ENCODE data around the gene RPS6KA2. TPM values are rescaled to one million over a fixed set of nuclear protein-coding genes. Genes with fewer than 3 reads are reported as not detected.

The RPS6KA2 gene
- total and polyA plus RNA-seq, 2 donors (not counting 1 experiment from before 2014, with no cell fraction given) = 2.2 to 16.0 TPM

DNA sequence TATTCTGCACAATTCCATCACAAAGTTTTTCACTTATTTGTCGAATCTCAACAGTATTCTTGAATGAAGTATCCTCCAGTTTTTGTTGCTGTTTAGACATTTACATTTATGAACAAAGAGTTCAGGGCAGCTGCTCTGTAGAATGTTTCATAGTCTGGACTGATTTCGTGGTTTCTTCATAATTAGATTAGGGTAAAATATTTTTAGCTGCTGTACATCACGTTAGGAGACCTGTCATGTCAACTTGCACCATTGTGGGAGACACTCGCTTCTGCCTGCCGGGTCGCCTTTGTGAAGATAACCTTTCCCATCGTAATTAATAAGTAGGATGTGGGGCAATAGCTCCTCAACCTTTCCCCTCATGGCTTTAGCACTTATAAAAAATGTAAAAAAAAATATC is 27.5 kb upstream of the RPS6KA2 start:
- peaks cover 0 to 4% (median 0%) of the 10 kb centered on the region in 3 donors for H3K9me3 ChIP-seq (ENCODE audit: control extremely low read depth in 1 of 3, control insufficient read depth in 2 of 3, insufficient read depth in 1 of 3, low read length in 2 of 3)
- intact Hi-C loops (cut with micrococcal nuclease) = no loop called here
- no peak overlapping the region for H3K9ac ChIP-seq (ENCODE audit: low read length)
- DNase-seq = no peak
- no peak overlapping the region for H3K4me2 ChIP-seq (replicated peaks; ENCODE audit: low read depth, low read length, poor library complexity, severe bottlenecking)
- no peaks in the 10 kb centered on the region for H3K79me2 ChIP-seq (ENCODE audit: control insufficient read depth, insufficient read depth, low read length)
- no peak overlapping the region for H3K27ac ChIP-seq (ENCODE audit: low read length in 2 of 2)
- peaks cover 25 to 26% of the 10 kb centered on the region in 2 donors for H3K4me1 ChIP-seq (ENCODE audit: control insufficient read depth in 2 of 2, insufficient read depth in 2 of 2, low read length in 2 of 2)
- Mint-ChIP-seq H3K27ac (no peak overlapping the region), H3K27me3 (peaks cover 16% of the 10 kb centered on the region), H3K4me3 (no peak overlapping the region), H3K4me1 (peaks cover 20% of the 10 kb centered on the region), H3K9me3 (ENCODE audit: insufficient read depth) (no peaks in the 10 kb centered on the region)
- no peaks in the 10 kb centered on the region for H3K36me3 ChIP-seq (replicated peaks in 1 of 2; ENCODE audit: control extremely low read depth in 1 of 2, control insufficient read depth in 1 of 2, extremely low read depth in 1 of 2, insufficient read depth in 2 of 2, low read length in 1 of 2)
- WGBS (ENCODE audit: insufficient coverage) = 85% methylated on average over 4 of the region's 7 CpGs
- H2AFZ ChIP-seq (ENCODE audit: insufficient read depth, low read depth, low read length, poor library complexity, severe bottlenecking) = no peak overlapping the region
- no peak for TF ChIP-seq EZH2 (IDR thresholded peaks at IDR 0.05; ENCODE audit: borderline replicate concordance, insufficient read depth, low read depth, low read length, poor library complexity, severe bottlenecking)
- CTCF ChIA-PET = no interaction called here
- no peak for ATAC-seq (ENCODE audit: low read depth)
- POLR2A ChIA-PET = no interaction called here
- peaks cover 0 to 14% (median 4%) of the 10 kb centered on the region in 4 experiments for H3K27me3 ChIP-seq (replicated peaks in 1 of 4; ENCODE audit: control extremely low read depth in 1 of 4, control insufficient read depth in 3 of 4, insufficient read depth in 4 of 4, low read length in 3 of 4)
- no peak overlapping the region for H3K4me3 ChIP-seq (ENCODE audit: control extremely low read depth in 1 of 5, extremely low read depth in 1 of 5, insufficient read depth in 1 of 5, low read depth in 2 of 5, low read length in 4 of 5)
- no peaks in the 10 kb centered on the region for H4K20me1 ChIP-seq (ENCODE audit: control insufficient read depth, insufficient read depth, low read length, poor library complexity, severe bottlenecking)

DNA sequence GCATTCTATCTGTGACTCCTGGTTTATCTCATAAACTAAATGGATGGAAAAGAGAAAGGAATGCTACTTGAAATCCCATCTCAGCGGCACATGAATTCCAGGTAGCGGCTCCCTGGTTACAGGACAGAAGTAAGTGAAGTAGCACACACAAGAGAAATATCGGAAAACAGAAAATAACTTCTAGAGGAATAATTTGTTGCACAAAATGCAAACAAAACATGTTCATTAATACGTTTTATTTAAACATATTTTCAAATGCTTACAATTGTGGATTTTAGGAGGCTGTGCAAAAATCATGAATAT is 26.5 kb upstream of the RPS6KA2 start:
- DNase-seq (no peak), ATAC-seq (ENCODE audit: low read depth) (no peak)
- H3K27me3 ChIP-seq (replicated peaks in 1 of 4; ENCODE audit: control extremely low read depth in 1 of 4, control insufficient read depth in 3 of 4, insufficient read depth in 4 of 4, low read length in 3 of 4) = peaks cover 0 to 9% (median 4%) of the 10 kb centered on the region in 4 experiments
- Mint-ChIP-seq H3K4me1 (peaks cover 20% of the 10 kb centered on the region), H3K4me3 (no peak overlapping the region), H3K9me3 (ENCODE audit: insufficient read depth) (no peaks in the 10 kb centered on the region), H3K27ac (no peak overlapping the region), H3K27me3 (peaks cover 15% of the 10 kb centered on the region)
- peaks cover 25 to 26% of the 10 kb centered on the region in 2 donors for H3K4me1 ChIP-seq (ENCODE audit: control insufficient read depth in 2 of 2, insufficient read depth in 2 of 2, low read length in 2 of 2)
- H3K9me3 ChIP-seq (ENCODE audit: control extremely low read depth in 1 of 3, control insufficient read depth in 2 of 3, insufficient read depth in 1 of 3, low read length in 2 of 3) = peaks cover 0 to 4% (median 0%) of the 10 kb centered on the region in 3 donors
- CTCF ChIA-PET = no interaction called here
- no peaks in the 10 kb centered on the region for H3K79me2 ChIP-seq (ENCODE audit: control insufficient read depth, insufficient read depth, low read length)
- H3K36me3 ChIP-seq (replicated peaks in 1 of 2; ENCODE audit: control extremely low read depth in 1 of 2, control insufficient read depth in 1 of 2, extremely low read depth in 1 of 2, insufficient read depth in 2 of 2, low read length in 1 of 2) = no peaks in the 10 kb centered on the region
- H3K4me2 ChIP-seq (replicated peaks; ENCODE audit: low read depth, low read length, poor library complexity, severe bottlenecking) = no peak overlapping the region
- whole genome bisulfite sequencing (ENCODE audit: insufficient coverage) = no CpG with 5 or more reads among the region's 4 CpGs
- H3K27ac ChIP-seq (ENCODE audit: low read length in 2 of 2) = no peak overlapping the region
- TF ChIP-seq, protein P1, sequence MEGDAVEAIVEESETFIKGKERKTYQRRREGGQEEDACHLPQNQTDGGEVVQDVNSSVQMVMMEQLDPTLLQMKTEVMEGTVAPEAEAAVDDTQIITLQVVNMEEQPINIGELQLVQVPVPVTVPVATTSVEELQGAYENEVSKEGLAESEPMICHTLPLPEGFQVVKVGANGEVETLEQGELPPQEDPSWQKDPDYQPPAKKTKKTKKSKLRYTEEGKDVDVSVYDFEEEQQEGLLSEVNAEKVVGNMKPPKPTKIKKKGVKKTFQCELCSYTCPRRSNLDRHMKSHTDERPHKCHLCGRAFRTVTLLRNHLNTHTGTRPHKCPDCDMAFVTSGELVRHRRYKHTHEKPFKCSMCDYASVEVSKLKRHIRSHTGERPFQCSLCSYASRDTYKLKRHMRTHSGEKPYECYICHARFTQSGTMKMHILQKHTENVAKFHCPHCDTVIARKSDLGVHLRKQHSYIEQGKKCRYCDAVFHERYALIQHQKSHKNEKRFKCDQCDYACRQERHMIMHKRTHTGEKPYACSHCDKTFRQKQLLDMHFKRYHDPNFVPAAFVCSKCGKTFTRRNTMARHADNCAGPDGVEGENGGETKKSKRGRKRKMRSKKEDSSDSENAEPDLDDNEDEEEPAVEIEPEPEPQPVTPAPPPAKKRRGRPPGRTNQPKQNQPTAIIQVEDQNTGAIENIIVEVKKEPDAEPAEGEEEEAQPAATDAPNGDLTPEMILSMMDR (IDR thresholded peaks at IDR 0.05) = no peak
- no peak for TF ChIP-seq EZH2 (IDR thresholded peaks at IDR 0.05; ENCODE audit: borderline replicate concordance, insufficient read depth, low read depth, low read length, poor library complexity, severe bottlenecking)
- H4K20me1 ChIP-seq (ENCODE audit: control insufficient read depth, insufficient read depth, low read length, poor library complexity, severe bottlenecking) = no peaks in the 10 kb centered on the region
- no peak overlapping the region for H3K9ac ChIP-seq (ENCODE audit: low read length)
- intact Hi-C loops (cut with micrococcal nuclease) = no loop called here
- H2AFZ ChIP-seq (ENCODE audit: insufficient read depth, low read depth, low read length, poor library complexity, severe bottlenecking) = no peak overlapping the region
- H3K4me3 ChIP-seq (ENCODE audit: control extremely low read depth in 1 of 5, extremely low read depth in 1 of 5, insufficient read depth in 1 of 5, low read depth in 2 of 5, low read length in 4 of 5) = no peak overlapping the region
- POLR2A ChIA-PET = no interaction called here

All from B cell (primary cell).